ENCODE results near the gene PTPRN2.

The PTPRN2 gene

GRCh38 chr7:158066085-158066484 is 521.5 kb downstream of the PTPRN2 start:
- DNase-seq (ENCODE audit: low read depth): no peak

- DNase-seq (ENCODE audit: low read depth): no peak
Measured at GRCh38 chr7:158065340-158065739, 522.3 kb downstream of the PTPRN2 start.

GRCh38 chr7:158064631-158065030 is 523.0 kb downstream of the PTPRN2 start:
- no peak for DNase-seq (ENCODE audit: low read depth)

- no peak for DNase-seq (ENCODE audit: low read depth)
Measured at GRCh38 chr7:158063850-158064610, 523.6 kb downstream of the PTPRN2 start.

GRCh38 chr7:158062661-158063060 is 525.0 kb downstream of the PTPRN2 start:
- no peak for DNase-seq (ENCODE audit: low read depth)

- DNase-seq (ENCODE audit: low read depth): no peak
Measured at GRCh38 chr7:158061884-158062656, 525.6 kb downstream of the PTPRN2 start.

- DNase-seq (ENCODE audit: low read depth): no peak
Measured at GRCh38 chr7:158061026-158061630, 526.5 kb downstream of the PTPRN2 start.

- no peak for DNase-seq (ENCODE audit: low read depth)
Measured at GRCh38 chr7:158060216-158060615, 527.4 kb downstream of the PTPRN2 start.

GRCh38 chr7:158057446-158057845 is 530.2 kb downstream of the PTPRN2 start:
- no peak for DNase-seq (ENCODE audit: low read depth)

GRCh38 chr7:158056761-158057160 is 530.9 kb downstream of the PTPRN2 start:
- DNase-seq (ENCODE audit: low read depth): no peak

GRCh38 chr7:158055726-158056510 is 531.7 kb downstream of the PTPRN2 start:
- no peak for DNase-seq (ENCODE audit: low read depth)

- no peak for DNase-seq (ENCODE audit: low read depth)
Measured at GRCh38 chr7:158054611-158055010, 533.0 kb downstream of the PTPRN2 start.

GRCh38 chr7:158054081-158054480 is 533.5 kb downstream of the PTPRN2 start:
- no peak for DNase-seq (ENCODE audit: low read depth)

- DNase-seq (ENCODE audit: low read depth): no peak
Measured at GRCh38 chr7:158053183-158053915, 534.3 kb downstream of the PTPRN2 start.

GRCh38 chr7:158052381-158053060 is 535.1 kb downstream of the PTPRN2 start:
- DNase-seq (ENCODE audit: low read depth): no peak

GRCh38 chr7:158051776-158052175 is 535.8 kb downstream of the PTPRN2 start:
- DNase-seq (ENCODE audit: low read depth): no peak

GRCh38 chr7:158050978-158051651 is 536.5 kb downstream of the PTPRN2 start:
- no peak for DNase-seq (ENCODE audit: low read depth)

- DNase-seq (ENCODE audit: low read depth): no peak
Measured at GRCh38 chr7:158050441-158050977, 537.1 kb downstream of the PTPRN2 start.

GRCh38 chr7:158049271-158049670 is 538.4 kb downstream of the PTPRN2 start:
- DNase-seq (ENCODE audit: low read depth): no peak

GRCh38 chr7:158048569-158048968 is 539.1 kb downstream of the PTPRN2 start:
- no peak for DNase-seq (ENCODE audit: low read depth)
